K562 (cell line): ENCODE data around the gene HP1BP3. TPM values are rescaled to one million over a fixed set of nuclear protein-coding genes. Genes with fewer than 3 reads are reported as not detected.

ENCODE experiments used
- ARNT ChIP-seq, 2 experiments: fragments of 450-650 bp; IDR thresholded peaks; 2 replicates each; pipeline ENCODE4 v1.6.1; 2016; ENCODE audit warnings: mild to moderate bottlenecking in 1 of 2
- BRD9 ChIP-seq: fragments of 450-650 bp; IDR thresholded peaks from 2 replicates; pipeline ENCODE4 v1.6.1; 2018; ENCODE audit warnings: low read depth; ENCODE audit not compliant: partially characterized antibody
- GABPB1 ChIP-seq: sonication (generic); formaldehyde crosslinking; IDR thresholded peaks from 2 replicates; pipeline ENCODE4 v1.8.0; 2022; ENCODE audit warnings: mild to moderate bottlenecking, missing genetic modification reagents
- KLF10 ChIP-seq: fragments of 250-450 bp; sonication (Bioruptor Pico); IDR thresholded peaks from 2 replicates; pipeline ENCODE4 v1.6.1; 2021; ENCODE audit warnings: matching md5 sums
- KLF6 ChIP-seq: fragments of 250-450 bp; sonication (Bioruptor Pico); IDR thresholded peaks from 2 replicates; pipeline ENCODE4 v1.4.0; 2020; ENCODE audit warnings: mild to moderate bottlenecking, moderate library complexity, borderline replicate concordance
- MTA3 ChIP-seq: fragments of 450-650 bp; formaldehyde crosslinking; IDR thresholded peaks from 2 replicates; pipeline ENCODE4 v1.6.1; 2017; ENCODE audit warnings: mild to moderate bottlenecking, borderline replicate concordance
- NEUROD1 ChIP-seq: fragments of 150-350 bp; IDR thresholded peaks from 2 replicates; pipeline ENCODE4 v1.6.1; 2014; ENCODE audit warnings: borderline replicate concordance, low read length, low read depth; ENCODE audit not compliant: partially characterized antibody
- NR2C2 ChIP-seq, 2 experiments: fragments of 200-800 bp in 1 of 2; sonication (Bioruptor generic) in 1 of 2; sonication (generic) in 1 of 2; formaldehyde crosslinking in 1 of 2; IDR thresholded peaks; 2 replicates each; pipeline versions ENCODE4 v1.6.1 to v1.8.0; 2016 to 2022; ENCODE audit warnings: mild to moderate bottlenecking in 1 of 2, missing compliant biosample characterization in 1 of 2, missing genetic modification characterization in 1 of 2, missing genetic modification reagents in 1 of 2
- PHB ChIP-seq: fragments of 250-450 bp; sonication (Bioruptor Pico); IDR thresholded peaks from 2 replicates; pipeline ENCODE4 v1.5.0; 2021
- PRMT5 ChIP-seq: sonication (generic); formaldehyde crosslinking; IDR thresholded peaks from 2 replicates; pipeline ENCODE4 v1.5.0; 2020; ENCODE audit warnings: missing genetic modification reagents
- RB1 ChIP-seq: fragments of 450-650 bp; IDR thresholded peaks from 2 replicates; pipeline ENCODE4 v1.6.1; 2017; ENCODE audit warnings: low read depth, mild to moderate bottlenecking
- SMARCE1 ChIP-seq: fragments of 450-650 bp; IDR thresholded peaks from 2 replicates; pipeline ENCODE4 v1.7.1; 2016; ENCODE audit warnings: mild to moderate bottlenecking
- SP2 ChIP-seq: IDR thresholded peaks from 2 replicates; pipeline ENCODE4 v1.6.1; 2011; ENCODE audit warnings: mild to moderate bottlenecking, low read depth, low read length, moderate library complexity; ENCODE audit not compliant: poor library complexity, severe bottlenecking; ENCODE audit errors: extremely low read depth
- TAF7 ChIP-seq: fragments of 450-650 bp; IDR thresholded peaks from 2 replicates; pipeline ENCODE4 v1.6.1; 2016; ENCODE audit warnings: missing genetic modification characterization, missing compliant biosample characterization
- TAF9B ChIP-seq: fragments of 450-650 bp; IDR thresholded peaks from 2 replicates; pipeline ENCODE4 v1.6.1; 2018; ENCODE audit warnings: mild to moderate bottlenecking; ENCODE audit not compliant: partially characterized antibody
- ZFPM2 ChIP-seq: fragments of 250-450 bp; sonication (Bioruptor Pico); IDR thresholded peaks from 2 replicates; pipeline ENCODE4 v1.5.1; 2022; ENCODE audit warnings: mild to moderate bottlenecking
- ZNF165 ChIP-seq: fragments of 250-450 bp; sonication (Bioruptor Pico); IDR thresholded peaks from 2 replicates; pipeline ENCODE4 v1.4.0; 2020; ENCODE audit warnings: borderline replicate concordance
- ZNF175 ChIP-seq: fragments of 200-800 bp; sonication (Bioruptor generic); IDR thresholded peaks from 2 replicates; pipeline ENCODE4 v1.6.1; 2016; ENCODE audit warnings: low read depth, mild to moderate bottlenecking, missing genetic modification characterization, missing compliant biosample characterization
- ZNF561 ChIP-seq: fragments of 450-650 bp; formaldehyde crosslinking; conservative IDR thresholded peaks from 2 replicates; pipeline ENCODE4 v1.4.0; 2020; ENCODE audit warnings: mild to moderate bottlenecking, moderate library complexity
- ZNF583 ChIP-seq: fragments of 250-450 bp; sonication (Bioruptor Pico); IDR thresholded peaks from 2 replicates; pipeline ENCODE4 v1.4.0; 2020
- polyA plus RNA-seq, 8 experiments: library from polyadenylated mRNA; depleted of rRNA in 4 of 8; stranded (reverse) in 5 of 8; unstranded in 3 of 8; fragments of >200 nt; fragmentation: Nextera tagmentation in 2 of 8; fragmentation: Illumina TruSeq in 1 of 8; extraction: Ambion mirVana in 2 of 8; extraction: Trizol in 1 of 8; gene quantifications; 2 replicates each; pipeline versions ENCODE4 v1.2.1 to v1.2.3, GENCODE V29; 2011 to 2014; ENCODE audit warnings: inconsistent platforms in 1 of 8, missing spikeins in 1 of 8
- total RNA-seq, 7 experiments: library from RNA; depleted of rRNA in 6 of 7; stranded (reverse); fragments of >200 nt in 6 of 7; fragmentation: Illumina TruSeq in 2 of 7; extraction: Trizol in 2 of 7; gene quantifications; 2 replicates each; pipeline versions ENCODE4 v1.2.1 to v1.2.3, GENCODE V29; 2011 to 2021; ENCODE audit warnings: low replicate concordance in 1 of 7
- TF ChIP-seq, protein P1 (sequence below), 2 experiments: IDR thresholded peaks; 2 replicates each; pipeline ENCODE4 v1.6.1; 2011; ENCODE audit warnings: borderline replicate concordance in 1 of 2, control low read depth in 1 of 2, low read depth in 1 of 2, low read length in 1 of 2, mild to moderate bottlenecking in 1 of 2, mixed read lengths in 1 of 2, moderate library complexity in 1 of 2; ENCODE audit not compliant: insufficient read depth in 1 of 2, insufficient read length in 1 of 2, poor library complexity in 1 of 2, severe bottlenecking in 1 of 2; ENCODE audit errors: extremely low read depth in 1 of 2
- TF ChIP-seq, protein P2 (sequence below): sonication (generic); formaldehyde crosslinking; IDR thresholded peaks from 2 replicates; pipeline ENCODE4 v1.8.1; 2022; ENCODE audit warnings: missing genetic modification reagents
- TF ChIP-seq, protein P3 (sequence below): fragments of 450-650 bp; conservative IDR thresholded peaks from 2 replicates; pipeline ENCODE4 v1.6.1; 2016; ENCODE audit warnings: missing genetic modification characterization, low read depth, mild to moderate bottlenecking, missing compliant biosample characterization, moderate library complexity
- TF ChIP-seq, protein P4 (sequence below): fragments of 450-650 bp; IDR thresholded peaks from 2 replicates; pipeline ENCODE4 v1.6.1; 2017; ENCODE audit warnings: mild to moderate bottlenecking, moderate library complexity

Gene HP1BP3
- total and polyA plus RNA-seq, 9 of the 15 experiments (the other 6 are each of a cell fraction or from before 2014, with no cell fraction given) = 57.3 to 513 (median 240) TPM

DNA sequence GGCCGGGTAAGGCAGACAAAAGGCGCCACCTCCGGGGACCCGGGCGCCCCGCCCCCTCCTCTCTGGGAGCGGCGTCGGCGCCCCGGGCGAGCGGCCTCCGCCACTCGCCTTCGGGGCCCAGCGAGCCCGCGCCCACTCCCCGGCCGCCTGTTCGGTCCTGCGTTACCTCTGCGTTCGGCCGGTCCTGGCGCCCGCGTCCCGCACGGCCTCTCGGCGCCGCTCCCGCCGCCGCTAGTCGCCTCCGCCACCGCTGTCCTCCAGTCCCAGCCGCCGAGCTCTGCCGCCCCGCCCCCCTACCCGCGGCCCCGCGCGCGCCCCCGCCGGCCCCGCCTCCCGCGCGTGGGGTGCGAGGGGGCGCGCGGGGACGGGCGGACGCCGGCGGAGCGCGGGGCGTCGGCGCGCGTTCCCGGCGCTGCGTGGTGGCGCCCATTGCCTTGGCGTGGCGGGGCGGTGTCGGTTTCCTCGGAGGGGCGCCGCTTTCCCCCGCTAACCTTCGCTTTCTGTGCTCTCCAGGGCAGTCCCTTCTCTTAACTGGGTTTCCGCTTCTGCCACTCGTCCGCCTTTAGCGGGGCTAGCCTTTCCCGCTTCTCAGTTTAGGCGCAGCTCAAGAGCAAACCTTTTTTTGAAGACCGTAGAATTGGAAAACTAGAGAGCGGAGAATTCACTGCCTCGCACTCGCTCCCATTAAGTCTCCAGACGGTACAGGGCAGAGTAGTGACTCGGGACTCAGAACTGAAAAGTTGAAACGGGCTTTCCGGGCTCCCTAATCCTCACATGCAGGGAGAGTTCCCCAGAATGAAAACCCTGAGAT lies at the start of gene HP1BP3 (continued):
- TF ChIP-seq TAF9B (peak; percentile 50), ZFPM2 (CRISPR knock-in tag) (no peak), PRMT5 (no peak), ZNF175 (peak; percentile 93), SMARCE1 (0 out of 2 replicates have a peak, but pooled peaks have one; percentile 36), BRD9 (no peak), KLF6 (peak; percentile 15; the same call in 1 of the 2 replicates), NR2C2 (CRISPR knock-in tag; IDR thresholded peaks at IDR 0.05) (no peak), NR2C2 (tag; IDR thresholded peaks at IDR 0.05) (peak; percentile 85), MTA3 (peak; percentile 39), ZNF583 (no peak), NEUROD1 (peak; percentile 26), KLF10 (no peak), ZNF561 (CRISPR knock-in tag) (no peak), SP2 (no peak), ZNF165 (no peak), PHB (CRISPR knock-in tag) (no peak), ARNT (IDR thresholded peaks at IDR 0.05) (0 out of 4 replicates have a peak, but pooled peaks of 1 of the 2 experiments have one; percentile 10), GABPB1 (CRISPR knock-in tag) (no peak), TAF7 (tag) (peak; percentile 60; the same call in 1 of the 2 replicates), RB1 (peak; percentile 82)
- TF ChIP-seq, protein P1, sequence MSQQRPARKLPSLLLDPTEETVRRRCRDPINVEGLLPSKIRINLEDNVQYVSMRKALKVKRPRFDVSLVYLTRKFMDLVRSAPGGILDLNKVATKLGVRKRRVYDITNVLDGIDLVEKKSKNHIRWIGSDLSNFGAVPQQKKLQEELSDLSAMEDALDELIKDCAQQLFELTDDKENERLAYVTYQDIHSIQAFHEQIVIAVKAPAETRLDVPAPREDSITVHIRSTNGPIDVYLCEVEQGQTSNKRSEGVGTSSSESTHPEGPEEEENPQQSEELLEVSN (IDR thresholded peaks at IDR 0.05; ENCODE audit: borderline replicate concordance in 1 of 2, extremely low read depth in 1 of 2, insufficient read depth in 1 of 2, insufficient read length in 1 of 2, low read depth in 1 of 2, low read length in 1 of 2, poor library complexity in 1 of 2, severe bottlenecking in 1 of 2) = peak; percentile 66 to 78
- TF ChIP-seq, protein P2, sequence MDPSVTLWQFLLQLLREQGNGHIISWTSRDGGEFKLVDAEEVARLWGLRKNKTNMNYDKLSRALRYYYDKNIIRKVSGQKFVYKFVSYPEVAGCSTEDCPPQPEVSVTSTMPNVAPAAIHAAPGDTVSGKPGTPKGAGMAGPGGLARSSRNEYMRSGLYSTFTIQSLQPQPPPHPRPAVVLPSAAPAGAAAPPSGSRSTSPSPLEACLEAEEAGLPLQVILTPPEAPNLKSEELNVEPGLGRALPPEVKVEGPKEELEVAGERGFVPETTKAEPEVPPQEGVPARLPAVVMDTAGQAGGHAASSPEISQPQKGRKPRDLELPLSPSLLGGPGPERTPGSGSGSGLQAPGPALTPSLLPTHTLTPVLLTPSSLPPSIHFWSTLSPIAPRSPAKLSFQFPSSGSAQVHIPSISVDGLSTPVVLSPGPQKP = no peak
- TF ChIP-seq, protein P3, sequence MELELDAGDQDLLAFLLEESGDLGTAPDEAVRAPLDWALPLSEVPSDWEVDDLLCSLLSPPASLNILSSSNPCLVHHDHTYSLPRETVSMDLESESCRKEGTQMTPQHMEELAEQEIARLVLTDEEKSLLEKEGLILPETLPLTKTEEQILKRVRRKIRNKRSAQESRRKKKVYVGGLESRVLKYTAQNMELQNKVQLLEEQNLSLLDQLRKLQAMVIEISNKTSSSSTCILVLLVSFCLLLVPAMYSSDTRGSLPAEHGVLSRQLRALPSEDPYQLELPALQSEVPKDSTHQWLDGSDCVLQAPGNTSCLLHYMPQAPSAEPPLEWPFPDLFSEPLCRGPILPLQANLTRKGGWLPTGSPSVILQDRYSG = 0 out of 2 replicates have a peak, but pooled peaks have one; percentile 29
- TF ChIP-seq, protein P4, sequence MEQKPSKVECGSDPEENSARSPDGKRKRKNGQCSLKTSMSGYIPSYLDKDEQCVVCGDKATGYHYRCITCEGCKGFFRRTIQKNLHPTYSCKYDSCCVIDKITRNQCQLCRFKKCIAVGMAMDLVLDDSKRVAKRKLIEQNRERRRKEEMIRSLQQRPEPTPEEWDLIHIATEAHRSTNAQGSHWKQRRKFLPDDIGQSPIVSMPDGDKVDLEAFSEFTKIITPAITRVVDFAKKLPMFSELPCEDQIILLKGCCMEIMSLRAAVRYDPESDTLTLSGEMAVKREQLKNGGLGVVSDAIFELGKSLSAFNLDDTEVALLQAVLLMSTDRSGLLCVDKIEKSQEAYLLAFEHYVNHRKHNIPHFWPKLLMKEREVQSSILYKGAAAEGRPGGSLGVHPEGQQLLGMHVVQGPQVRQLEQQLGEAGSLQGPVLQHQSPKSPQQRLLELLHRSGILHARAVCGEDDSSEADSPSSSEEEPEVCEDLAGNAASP = no peak
